ENCODE measurements around the gene CNTNAP1.

Gene CNTNAP1

GRCh38 chr17:42744806-42745617 is 62.7 kb downstream of the CNTNAP1 start, which contains the start of gene EZH1:
EZH1 (minus strand) TSS chr17:42745040; CDS start chr17:42728941, 16,099 bp downstream.
- no peak for TF ChIP-seq CTCF (IDR thresholded peaks at IDR 0.05; ENCODE audit: low read depth, low read length)
- in situ Hi-C loops (cut with HindIII; ENCODE audit: low sequenced_read_pairs): no loop called here

GRCh38 chr17:42748202-42748907 is 66.0 kb downstream of the CNTNAP1 start:
- TF ChIP-seq CTCF (IDR thresholded peaks at IDR 0.05; ENCODE audit: low read depth, low read length): no peak
- in situ Hi-C loops (cut with HindIII; ENCODE audit: low sequenced_read_pairs): no loop called here
- no peak overlapping the region for H3K4me3 ChIP-seq (ENCODE audit: low read depth, low read length)
- DNase-seq (ENCODE audit: low read depth, low spot score): no peak

More at GRCh38 chr17:42744806-42745617, 62.7 kb downstream of the CNTNAP1 start, which contains the start of gene EZH1:
- peak; percentile 91 for DNase-seq (ENCODE audit: low read depth, low spot score)
- peak within 1 kb of the TSS; percentile 73 for H3K4me3 ChIP-seq (ENCODE audit: low read depth, low read length)

- H3K4me3 ChIP-seq (ENCODE audit: low read depth, low read length): no peak overlapping the region
- TF ChIP-seq CTCF (IDR thresholded peaks at IDR 0.05; ENCODE audit: low read depth, low read length): no peak
- in situ Hi-C loops (cut with HindIII; ENCODE audit: low sequenced_read_pairs): no loop called here
- no peak for DNase-seq (ENCODE audit: low read depth, low spot score)
Measured at GRCh38 chr17:42748908-42749798, 66.8 kb downstream of the CNTNAP1 start.
